ENCODE data around the gene GPC4. TPM values are rescaled to one million over a fixed set of nuclear protein-coding genes. Genes with fewer than 3 reads are reported as not detected.

GPC4 gene
- polyA plus RNA-seq, 1 donor from 2014 or later = 1.2 TPM

DNA sequence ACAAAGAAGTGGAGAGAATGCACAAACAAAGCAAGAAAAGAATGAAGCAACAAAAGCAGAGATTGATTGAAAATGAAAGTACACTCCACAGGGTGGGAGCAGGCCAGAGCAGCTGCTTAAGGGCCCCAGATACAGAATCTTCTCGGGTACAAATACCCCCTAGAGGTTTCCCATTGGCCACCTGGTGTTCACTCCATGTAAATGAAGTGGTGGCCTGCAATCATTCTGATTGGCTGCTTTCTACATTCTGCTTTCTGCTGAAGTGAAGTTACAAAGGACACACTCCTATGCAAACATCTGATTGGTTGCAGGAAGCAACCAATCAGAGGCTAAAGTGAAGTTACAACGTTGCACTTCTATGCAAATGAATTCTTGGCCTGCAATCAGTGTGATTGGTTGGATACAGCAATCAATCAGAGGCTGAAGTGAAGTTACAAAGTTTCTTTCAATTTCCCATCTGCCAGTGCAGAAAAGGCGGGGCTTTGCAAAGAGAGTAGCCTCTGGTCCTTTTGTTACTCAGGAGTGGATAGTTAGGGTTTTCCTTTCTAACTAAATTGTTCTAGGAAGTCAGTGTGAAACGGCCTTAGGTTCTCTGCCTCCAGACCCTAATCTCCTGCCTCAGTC, 19.0 kb upstream of the GPC4 start:
- Histone ChIP-seq H3K9me3 (ENCODE audit: low read length) (no peaks in the 10 kb centered on the region), H2AFZ (ENCODE audit: low read depth, low read length) (no peak overlapping the region), H3K4me2 (ENCODE audit: low read length) (no peak overlapping the region), H4K20me1 (ENCODE audit: insufficient read depth) (no peaks in the 10 kb centered on the region), H3K9me2 (ENCODE audit: insufficient read depth, low read length) (no peaks in the 10 kb centered on the region), H3K27me3 (ENCODE audit: insufficient read depth, low read depth, low read length) (no peaks in the 10 kb centered on the region), H3K4me3 (ENCODE audit: low read length) (no peak overlapping the region), H3K79me2 (replicated peaks; ENCODE audit: insufficient read depth, low read length) (no peaks in the 10 kb centered on the region), H3F3A (ENCODE audit: insufficient read depth, low read length, poor library complexity, severe bottlenecking) (no peaks in the 10 kb centered on the region), H3K27ac (ENCODE audit: low read length) (no peak overlapping the region), H3K36me3 (ENCODE audit: insufficient read depth, low read length) (no peaks in the 10 kb centered on the region), H3K9ac (ENCODE audit: low read length) (no peak overlapping the region)
- TF ChIP-seq POLR2AphosphoS5 (IDR thresholded peaks at IDR 0.05) (no peak), SMC3 (conservative IDR thresholded peaks at IDR 0.05; ENCODE audit: poor library complexity) (no peak), EP300 (conservative IDR thresholded peaks at IDR 0.05; ENCODE audit: poor library complexity, severe bottlenecking) (no peak)
- TF ChIP-seq, protein P1, sequence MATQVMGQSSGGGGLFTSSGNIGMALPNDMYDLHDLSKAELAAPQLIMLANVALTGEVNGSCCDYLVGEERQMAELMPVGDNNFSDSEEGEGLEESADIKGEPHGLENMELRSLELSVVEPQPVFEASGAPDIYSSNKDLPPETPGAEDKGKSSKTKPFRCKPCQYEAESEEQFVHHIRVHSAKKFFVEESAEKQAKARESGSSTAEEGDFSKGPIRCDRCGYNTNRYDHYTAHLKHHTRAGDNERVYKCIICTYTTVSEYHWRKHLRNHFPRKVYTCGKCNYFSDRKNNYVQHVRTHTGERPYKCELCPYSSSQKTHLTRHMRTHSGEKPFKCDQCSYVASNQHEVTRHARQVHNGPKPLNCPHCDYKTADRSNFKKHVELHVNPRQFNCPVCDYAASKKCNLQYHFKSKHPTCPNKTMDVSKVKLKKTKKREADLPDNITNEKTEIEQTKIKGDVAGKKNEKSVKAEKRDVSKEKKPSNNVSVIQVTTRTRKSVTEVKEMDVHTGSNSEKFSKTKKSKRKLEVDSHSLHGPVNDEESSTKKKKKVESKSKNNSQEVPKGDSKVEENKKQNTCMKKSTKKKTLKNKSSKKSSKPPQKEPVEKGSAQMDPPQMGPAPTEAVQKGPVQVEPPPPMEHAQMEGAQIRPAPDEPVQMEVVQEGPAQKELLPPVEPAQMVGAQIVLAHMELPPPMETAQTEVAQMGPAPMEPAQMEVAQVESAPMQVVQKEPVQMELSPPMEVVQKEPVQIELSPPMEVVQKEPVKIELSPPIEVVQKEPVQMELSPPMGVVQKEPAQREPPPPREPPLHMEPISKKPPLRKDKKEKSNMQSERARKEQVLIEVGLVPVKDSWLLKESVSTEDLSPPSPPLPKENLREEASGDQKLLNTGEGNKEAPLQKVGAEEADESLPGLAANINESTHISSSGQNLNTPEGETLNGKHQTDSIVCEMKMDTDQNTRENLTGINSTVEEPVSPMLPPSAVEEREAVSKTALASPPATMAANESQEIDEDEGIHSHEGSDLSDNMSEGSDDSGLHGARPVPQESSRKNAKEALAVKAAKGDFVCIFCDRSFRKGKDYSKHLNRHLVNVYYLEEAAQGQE (IDR thresholded peaks at IDR 0.05; ENCODE audit: borderline replicate concordance) = no peak

GRCh38 chrX:133419911-133420310, 4.6 kb upstream of the GPC4 start:
- no peak overlapping the region for H3K4me3 ChIP-seq (ENCODE audit: low read length)
- no peaks in the 10 kb centered on the region for H3K36me3 ChIP-seq (ENCODE audit: insufficient read depth, low read length)
- H4K20me1 ChIP-seq (ENCODE audit: insufficient read depth) = no peaks in the 10 kb centered on the region
- H3K4me2 ChIP-seq (ENCODE audit: low read length) = no peak overlapping the region
- no peaks in the 10 kb centered on the region for H3F3A ChIP-seq (ENCODE audit: insufficient read depth, low read length, poor library complexity, severe bottlenecking)
- no peaks in the 10 kb centered on the region for H3K79me2 ChIP-seq (replicated peaks; ENCODE audit: insufficient read depth, low read length)
- H3K9ac ChIP-seq (ENCODE audit: low read length) = no peak overlapping the region
- no peaks in the 10 kb centered on the region for H3K9me3 ChIP-seq (ENCODE audit: low read length)
- no peak overlapping the region for H2AFZ ChIP-seq (ENCODE audit: low read depth, low read length)
- H3K9me2 ChIP-seq (ENCODE audit: insufficient read depth, low read length) = no peaks in the 10 kb centered on the region
- TF ChIP-seq POLR2AphosphoS5 (IDR thresholded peaks at IDR 0.05) (no peak), RAD21 (conservative IDR thresholded peaks at IDR 0.05) (no peak), SMC3 (conservative IDR thresholded peaks at IDR 0.05; ENCODE audit: poor library complexity) (no peak), EP300 (conservative IDR thresholded peaks at IDR 0.05; ENCODE audit: poor library complexity, severe bottlenecking) (no peak), EZH2 (IDR thresholded peaks at IDR 0.05; ENCODE audit: borderline replicate concordance, insufficient read depth, low read length, poor library complexity, severe bottlenecking) (no peak), TAF1 (IDR thresholded peaks at IDR 0.05; ENCODE audit: low read depth) (no peak), MXI1 (conservative IDR thresholded peaks at IDR 0.05; ENCODE audit: poor library complexity, severe bottlenecking) (no peak)
- TF ChIP-seq, protein P1 (IDR thresholded peaks at IDR 0.05; ENCODE audit: borderline replicate concordance) = no peak
- TF ChIP-seq, protein P2, sequence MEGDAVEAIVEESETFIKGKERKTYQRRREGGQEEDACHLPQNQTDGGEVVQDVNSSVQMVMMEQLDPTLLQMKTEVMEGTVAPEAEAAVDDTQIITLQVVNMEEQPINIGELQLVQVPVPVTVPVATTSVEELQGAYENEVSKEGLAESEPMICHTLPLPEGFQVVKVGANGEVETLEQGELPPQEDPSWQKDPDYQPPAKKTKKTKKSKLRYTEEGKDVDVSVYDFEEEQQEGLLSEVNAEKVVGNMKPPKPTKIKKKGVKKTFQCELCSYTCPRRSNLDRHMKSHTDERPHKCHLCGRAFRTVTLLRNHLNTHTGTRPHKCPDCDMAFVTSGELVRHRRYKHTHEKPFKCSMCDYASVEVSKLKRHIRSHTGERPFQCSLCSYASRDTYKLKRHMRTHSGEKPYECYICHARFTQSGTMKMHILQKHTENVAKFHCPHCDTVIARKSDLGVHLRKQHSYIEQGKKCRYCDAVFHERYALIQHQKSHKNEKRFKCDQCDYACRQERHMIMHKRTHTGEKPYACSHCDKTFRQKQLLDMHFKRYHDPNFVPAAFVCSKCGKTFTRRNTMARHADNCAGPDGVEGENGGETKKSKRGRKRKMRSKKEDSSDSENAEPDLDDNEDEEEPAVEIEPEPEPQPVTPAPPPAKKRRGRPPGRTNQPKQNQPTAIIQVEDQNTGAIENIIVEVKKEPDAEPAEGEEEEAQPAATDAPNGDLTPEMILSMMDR (IDR thresholded peaks at IDR 0.05; ENCODE audit: poor library complexity, severe bottlenecking) = no peak
- peaks cover 9% of the 10 kb centered on the region for H3K27me3 ChIP-seq (ENCODE audit: insufficient read depth, low read depth, low read length)
- no peak overlapping the region for H3K27ac ChIP-seq (ENCODE audit: low read length)
